K562 (cell line): ENCODE measurements around the gene IL20. TPM values are rescaled to one million over a fixed set of nuclear protein-coding genes. Genes with fewer than 3 reads are reported as not detected.

Experiments
- ATAC-seq: fragments of 200-7000 bp; cut with Tn5 transposase; 3 replicates; pipeline ENCODE4 v1.9.1; 2020; ENCODE audit warnings: moderate library complexity
- BruUV-seq: library from RNA; stranded (reverse); fragments of 400-500 nt; replicated peaks from 2 replicates; lab custom pipeline; 2021; lab: Mats Ljungman, UMichigan
- CTCF ChIA-PET: fragments of 300-600 bp; formaldehyde crosslinking; extraction: SDS; loops from one replicate; lab custom pipeline; 2021; ENCODE audit warnings: low intra/inter-chr PET ratio; lab: Yijun Ruan, JAX
- POLR2A ChIA-PET: fragments of 300-600, 350-650 bp; sonication (Branson Sonifier 250); formaldehyde crosslinking; extraction: SDS; loops from one replicate; lab custom pipeline; 2021; ENCODE audit warnings: antibody characterized with exemption, inconsistent platforms; lab: Yijun Ruan, JAX
- DNase-seq, 4 experiments: peaks; one replicate each; pipeline versions ENCODE4 v3.0.0 to v3.0.0-alpha.2; 2011 to 2018; ENCODE audit warnings: low spot score in 3 of 4, mixed read lengths in 3 of 4; ENCODE audit errors: extremely low read depth in 1 of 4
- FAIRE-seq: peaks from 2 replicates; lab custom pipeline; 2011; peaks lifted over from hg19 to GRCh38; lab: Jason Lieb, UNC
- H2AFZ ChIP-seq: 2 replicates; pipeline ENCODE4 v1.6.0; 2011; ENCODE audit warnings: low read depth, low read length, control low read depth, inconsistent platforms
- H3K27ac ChIP-seq: fragments of 200-600 bp; 3 replicates; pipeline ENCODE4 v1.8.0; 2011; ENCODE audit warnings: low read depth, mild to moderate bottlenecking, control low read depth, inconsistent platforms, low read length, moderate library complexity, mixed read lengths; ENCODE audit errors: extremely low read depth
- H3K27me3 ChIP-seq, 2 experiments: fragments of 300-600 bp in 1 of 2; 2 replicates in 1 of 2; 3 replicates in 1 of 2; pipeline versions ENCODE4 v1.6.0 to v1.8.0; 2011; ENCODE audit warnings: inconsistent platforms in 2 of 2, low read length in 2 of 2, mild to moderate bottlenecking in 1 of 2, mixed read lengths in 1 of 2, moderate library complexity in 1 of 2; ENCODE audit not compliant: control insufficient read depth in 2 of 2, insufficient read depth in 2 of 2
- H3K36me3 ChIP-seq: fragments of 300-600 bp; 3 replicates; pipeline ENCODE4 v1.8.0; 2011; ENCODE audit warnings: mild to moderate bottlenecking, low read length, inconsistent platforms; ENCODE audit not compliant: control insufficient read depth, insufficient read depth
- H3K4me1 ChIP-seq, 2 experiments: fragments of 200-600 bp in 1 of 2; replicated peaks in 1 of 2; 2 replicates in 1 of 2; 3 replicates in 1 of 2; pipeline versions ENCODE4 v1.5.1 to v1.8.0; 2011; ENCODE audit warnings: inconsistent platforms in 2 of 2, low read length in 2 of 2, mild to moderate bottlenecking in 1 of 2, mixed read lengths in 1 of 2, moderate library complexity in 1 of 2; ENCODE audit not compliant: control insufficient read depth in 2 of 2, insufficient read depth in 2 of 2
- H3K4me2 ChIP-seq: 2 replicates; pipeline ENCODE4 v1.6.1; 2011; ENCODE audit warnings: low read length, control low read depth, inconsistent platforms, mixed read lengths; ENCODE audit not compliant: insufficient read depth
- H3K4me3 ChIP-seq: fragments of 200-600 bp; sonication (generic), shearing (Covaris generic); 2 replicates; pipeline ENCODE4 v1.5.1; 2016; ENCODE audit warnings: control low read depth, inconsistent platforms
- H3K79me2 ChIP-seq: fragments of 200-600 bp; 3 replicates; pipeline ENCODE4 v1.8.0; 2011; ENCODE audit warnings: low read length, inconsistent platforms; ENCODE audit not compliant: control insufficient read depth, insufficient read depth
- H3K9ac ChIP-seq, 2 experiments: 2 replicates each; pipeline versions ENCODE4 v1.6.0 to v1.6.1; 2011; ENCODE audit warnings: low read depth in 2 of 2, low read length in 2 of 2, control low read depth in 1 of 2, inconsistent platforms in 1 of 2, mild to moderate bottlenecking in 1 of 2, mixed read lengths in 1 of 2; ENCODE audit not compliant: insufficient read depth in 1 of 2
- H3K9me1 ChIP-seq: one replicate; pipeline ENCODE4 v1.6.0; 2011; ENCODE audit warnings: inconsistent platforms, mild to moderate bottlenecking, low read length, moderate library complexity; ENCODE audit not compliant: control insufficient read depth, insufficient read depth
- H3K9me3 ChIP-seq: replicated peaks from 2 replicates; pipeline ENCODE4 v1.5.1; 2011; ENCODE audit warnings: low read depth, low read length, inconsistent platforms; ENCODE audit not compliant: control insufficient read depth, insufficient read depth
- H4K20me1 ChIP-seq: replicated peaks from 2 replicates; pipeline ENCODE4 v1.6.1; 2011; ENCODE audit warnings: low read length, inconsistent platforms, mixed read lengths; ENCODE audit not compliant: control insufficient read depth, insufficient read depth
- CREM ChIP-seq: IDR thresholded peaks from 2 replicates; pipeline ENCODE4 v1.6.1; 2014; ENCODE audit warnings: antibody characterized with exemption, low read depth
- CTBP1 ChIP-seq: fragments of 450-650 bp; IDR thresholded peaks from 2 replicates; pipeline ENCODE4 v1.6.1; 2016; ENCODE audit warnings: borderline replicate concordance
- DACH1 ChIP-seq: fragments of 450-650 bp; IDR thresholded peaks from 2 replicates; pipeline ENCODE4 v1.6.1; 2018; ENCODE audit not compliant: partially characterized antibody
- GABPB1 ChIP-seq: sonication (generic); formaldehyde crosslinking; IDR thresholded peaks from 2 replicates; pipeline ENCODE4 v1.8.0; 2022; ENCODE audit warnings: mild to moderate bottlenecking, missing genetic modification reagents
- GTF2A2 ChIP-seq: IDR thresholded peaks from 2 replicates; pipeline ENCODE4 v1.6.1; 2016; ENCODE audit warnings: mild to moderate bottlenecking, missing genetic modification characterization, missing compliant biosample characterization
- NFE2L1 ChIP-seq: fragments of 450-650 bp; IDR thresholded peaks from 2 replicates; pipeline ENCODE4 v1.6.1; 2016; ENCODE audit warnings: missing genetic modification characterization, low read depth, mild to moderate bottlenecking, missing compliant biosample characterization, moderate library complexity, borderline replicate concordance
- RAD21 ChIP-seq, 2 experiments: fragments of 250-450 bp in 1 of 2; fragments of 450-650 bp in 1 of 2; sonication (Bioruptor Pico) in 1 of 2; formaldehyde crosslinking in 1 of 2; IDR thresholded peaks in 1 of 2; conservative IDR thresholded peaks in 1 of 2; 2 replicates each; pipeline versions ENCODE4 v1.4.0 to v1.8.0; 2020 to 2022; ENCODE audit warnings: mild to moderate bottlenecking in 2 of 2, moderate library complexity in 1 of 2
- RB1 ChIP-seq: fragments of 450-650 bp; IDR thresholded peaks from 2 replicates; pipeline ENCODE4 v1.6.1; 2017; ENCODE audit warnings: low read depth, mild to moderate bottlenecking
- RCOR1 ChIP-seq, 2 experiments: IDR thresholded peaks; 2 replicates each; pipeline ENCODE4 v1.6.1; 2012; ENCODE audit warnings: low read depth in 2 of 2, low read length in 2 of 2, borderline replicate concordance in 1 of 2, improper control_type of control experiment in 1 of 2
- REST ChIP-seq, 2 experiments: fragments of 450-650 bp; formaldehyde crosslinking in 1 of 2; IDR thresholded peaks; 2 replicates each; pipeline versions ENCODE4 v1.4.0 to v1.6.1; 2014 to 2020; ENCODE audit warnings: mild to moderate bottlenecking in 2 of 2, borderline replicate concordance in 1 of 2, low read depth in 1 of 2
- SMC3 ChIP-seq: conservative IDR thresholded peaks from 2 replicates; pipeline ENCODE4 v1.6.1; 2011; ENCODE audit warnings: low read depth, low read length, improper control_type of control experiment; ENCODE audit not compliant: insufficient read depth
- SRSF7 ChIP-seq: fragments of 200-400 bp; formaldehyde crosslinking; optimal IDR thresholded peaks from 2 replicates; pipeline ENCODE3; 2017; ENCODE audit warnings: mild to moderate bottlenecking, low read depth, low read length
- WGBS: fragments of 100-300 bp; shearing (Covaris generic); methylation state at CpG from one replicate; pipeline ENCODE4 v1.1.6; 2016; ENCODE audit warnings: low coverage, mixed read lengths; ENCODE audit not compliant: insufficient coverage; ENCODE audit errors: missing lambda C conversion rate; 5-methylcytosine and 5-hydroxymethylcytosine counted together
- in situ Hi-C: fragments of 300-500 bp; cut with MboI; formaldehyde crosslinking; loops from 4 replicates; pipeline ENCODE4 v1.15.0; 2018; ENCODE audit warnings: inconsistent platforms, mixed read lengths
- intact Hi-C: fragments of 100-400 bp; cut with micrococcal nuclease; formaldehyde crosslinking; loops from 2 replicates; pipeline ENCODE4 v1.14.2; 2022
- polyA plus RNA-seq, 8 experiments: library from polyadenylated mRNA; depleted of rRNA in 4 of 8; stranded (reverse) in 5 of 8; unstranded in 3 of 8; fragments of >200 nt; fragmentation: Nextera tagmentation in 2 of 8; fragmentation: Illumina TruSeq in 1 of 8; extraction: Ambion mirVana in 2 of 8; extraction: Trizol in 1 of 8; gene quantifications; 2 replicates each; pipeline versions ENCODE4 v1.2.1 to v1.2.3, GENCODE V29; 2011 to 2014; ENCODE audit warnings: inconsistent platforms in 1 of 8, missing spikeins in 1 of 8
- total RNA-seq, 7 experiments: library from RNA; depleted of rRNA in 6 of 7; stranded (reverse); fragments of >200 nt in 6 of 7; fragmentation: Illumina TruSeq in 2 of 7; extraction: Trizol in 2 of 7; gene quantifications; 2 replicates each; pipeline versions ENCODE4 v1.2.1 to v1.2.3, GENCODE V29; 2011 to 2021; ENCODE audit warnings: low replicate concordance in 1 of 7

The IL20 gene
- total and polyA plus RNA-seq, 9 of the 15 experiments (the other 6 are each of a cell fraction or from before 2014, with no cell fraction given), result not detected

- DNase-seq (peak; percentile 81 to 89 (median 84)), ATAC-seq (peak; percentile 81), FAIRE-seq (peak; percentile 99)
- in situ Hi-C loops, result loop anchor here (5.0 to 25.0 kb wide), 3 partner anchors 175 to 425 kb away; partner anchors contain the start of gene EIF2D
- 12% methylated on average over 7 of the region's 7 CpGs for WGBS
- ChIA-PET CTCF (interaction anchor here (0.5 to 3.8 kb wide), 23 partner anchors 20 to 653 kb away, joined by 3 to 43 read pairs (median 5); partner anchors contain the start of genes DYRK3 and IL20), POLR2A (interaction anchor here (0.8 to 1.4 kb wide), 4 partner anchors 20 to 280 kb away, joined by 3 to 5 read pairs (median 4); partner anchors contain the start of gene DYRK3)
- no peaks in the 10 kb centered on the region for H3K9me1 ChIP-seq
- no peaks in the 10 kb centered on the region for H3K79me2 ChIP-seq
- no peak overlapping the region for H3K4me3 ChIP-seq
- H3K36me3 ChIP-seq, result no peaks in the 10 kb centered on the region
- no peak overlapping the region for H3K9ac ChIP-seq
- peaks cover 4 to 12% of the 10 kb centered on the region in 2 experiments; a peak in 3 of 5 replicates for H3K4me1 ChIP-seq
- intact Hi-C loops, result loop anchor here (1.0 to 5.0 kb wide), 8 partner anchors 70 to 585 kb away; partner anchors contain the start of gene CR1
- no peak overlapping the region for H2AFZ ChIP-seq
- no peaks in the 10 kb centered on the region for H3K9me3 ChIP-seq
- H3K27ac ChIP-seq, result no peak overlapping the region
- H3K4me2 ChIP-seq, result no peak overlapping the region
- BruUV-seq, result no TSS peak
- H3K27me3 ChIP-seq, result peaks cover 45 to 63% of the 10 kb centered on the region in 2 experiments
- H4K20me1 ChIP-seq, result 0 out of 2 replicates have a peak, but pooled peaks cover 3% of the 10 kb centered on the region
- TF ChIP-seq CREM, result peak; percentile 48; the same call in 1 of the 2 replicates
- TF ChIP-seq GABPB1, result 0 out of 2 replicates have a peak, but pooled peaks have one; percentile 25
- TF ChIP-seq SMC3, result peak; percentile 93
- 0 out of 4 replicates have a peak, but pooled peaks of 1 of the 2 experiments have one; percentile 23 for TF ChIP-seq RCOR1 (IDR thresholded peaks at IDR 0.05; ENCODE audit: borderline replicate concordance in 1 of 2, low read depth in 2 of 2, low read length in 2 of 2)
- peak; percentile 58; the same call in 1 of the 2 replicates for TF ChIP-seq RB1
- TF ChIP-seq NFE2L1, result no peak
- peak; percentile 88 for TF ChIP-seq REST (IDR thresholded peaks at IDR 0.05; ENCODE audit: borderline replicate concordance)
- TF ChIP-seq REST (CRISPR knock-in tag; IDR thresholded peaks at IDR 0.05; ENCODE audit: low read depth), result no peak
- TF ChIP-seq GTF2A2 (tag), result no peak
- TF ChIP-seq DACH1, result peak; percentile 29
- peak; percentile 87 to 94 for TF ChIP-seq RAD21 (CRISPR knock-in tag; conservative IDR thresholded peaks at IDR 0.05 in 1 of 2, IDR thresholded peaks at IDR 0.05 in 1 of 2)
- no peak for TF ChIP-seq SRSF7
- TF ChIP-seq CTBP1, result peak; percentile 28; the same call in 1 of the 2 replicates
Observed at GRCh38 chr1:206912445-206913095, 47.1 kb downstream of the IL20 start.
